Brain microvascular endothelial cell (primary cell): Measurements from ENCODE around the gene NAA80.

Source experiments
- DNase-seq: peaks from one replicate; pipeline ENCODE4 v3.0.0-alpha.2; 2020
- H3K27ac ChIP-seq: fragments of 250-450 bp; sonication (Bioruptor Pico); 2 replicates; pipeline ENCODE4 v1.5.1; 2020; ENCODE audit warnings: mild to moderate bottlenecking, moderate library complexity
- H3K27me3 ChIP-seq: fragments of 250-450 bp; sonication (Bioruptor Pico); replicated peaks from 2 replicates; pipeline ENCODE4 v1.5.1; 2020; ENCODE audit warnings: mild to moderate bottlenecking
- H3K36me3 ChIP-seq: fragments of 250-450 bp; sonication (Bioruptor Pico); replicated peaks from 2 replicates; pipeline ENCODE4 v1.5.1; 2020; ENCODE audit warnings: mild to moderate bottlenecking
- H3K4me3 ChIP-seq: 2 replicates; pipeline ENCODE4 v1.5.1; 2011; ENCODE audit warnings: low read depth, mild to moderate bottlenecking, control low read depth, low read length, moderate library complexity
- in situ Hi-C: cut with HindIII; loops from 2 replicates; pipeline ENCODE4 v1.10.0; 2017; ENCODE audit warnings: low sequenced_read_pairs, low pct_ligation_motif_present
- TF ChIP-seq, protein P1 (sequence below): IDR thresholded peaks from 2 replicates; pipeline ENCODE4 v1.5.1; 2011; ENCODE audit warnings: low read depth, mild to moderate bottlenecking, moderate library complexity, low read length, control low read depth, inconsistent platforms; ENCODE audit errors: missing control alignments

Gene NAA80

DNA sequence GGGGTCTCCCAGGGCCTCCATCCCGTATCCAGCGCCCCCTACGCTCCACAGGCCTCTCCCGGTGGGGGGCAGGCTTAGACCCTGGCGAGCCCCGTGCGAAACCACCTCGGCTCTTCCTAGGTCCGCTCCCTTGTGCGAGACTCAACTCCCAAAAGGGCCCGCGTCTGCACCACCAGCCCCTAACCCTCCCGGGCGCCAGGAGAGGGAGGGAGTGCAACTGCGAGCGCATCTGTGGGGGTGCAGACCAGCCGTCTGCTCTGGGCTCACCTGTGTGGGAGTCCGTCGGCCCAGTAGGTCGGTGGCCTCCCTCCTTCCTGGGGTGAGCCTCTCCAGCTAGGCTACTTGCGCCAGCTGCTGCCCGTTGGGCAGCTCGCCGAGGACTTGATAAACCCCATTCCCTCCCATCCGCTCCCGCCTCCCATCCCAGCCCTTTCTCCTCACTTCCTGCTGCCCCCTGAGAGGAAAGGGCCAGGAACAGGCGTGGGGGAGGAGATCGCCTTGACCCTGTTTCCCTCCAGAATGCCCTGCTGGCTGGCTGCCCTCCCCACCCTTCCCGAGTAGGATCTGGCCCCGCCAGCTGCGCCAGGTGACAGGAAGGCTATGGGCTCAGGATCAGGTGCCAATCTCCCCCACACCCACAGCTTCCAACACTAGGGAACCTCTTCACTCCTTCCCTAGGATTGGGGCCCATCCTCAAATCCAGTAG lies 23.3 kb upstream of the NAA80 start, which contains the start of gene HYAL2:
TSS of gene HYAL2 (minus strand) at position 360 of the 706 bp plus-strand sequence. CDS start 2,256 bp downstream, outside the sequence.
- TF ChIP-seq, protein P1, sequence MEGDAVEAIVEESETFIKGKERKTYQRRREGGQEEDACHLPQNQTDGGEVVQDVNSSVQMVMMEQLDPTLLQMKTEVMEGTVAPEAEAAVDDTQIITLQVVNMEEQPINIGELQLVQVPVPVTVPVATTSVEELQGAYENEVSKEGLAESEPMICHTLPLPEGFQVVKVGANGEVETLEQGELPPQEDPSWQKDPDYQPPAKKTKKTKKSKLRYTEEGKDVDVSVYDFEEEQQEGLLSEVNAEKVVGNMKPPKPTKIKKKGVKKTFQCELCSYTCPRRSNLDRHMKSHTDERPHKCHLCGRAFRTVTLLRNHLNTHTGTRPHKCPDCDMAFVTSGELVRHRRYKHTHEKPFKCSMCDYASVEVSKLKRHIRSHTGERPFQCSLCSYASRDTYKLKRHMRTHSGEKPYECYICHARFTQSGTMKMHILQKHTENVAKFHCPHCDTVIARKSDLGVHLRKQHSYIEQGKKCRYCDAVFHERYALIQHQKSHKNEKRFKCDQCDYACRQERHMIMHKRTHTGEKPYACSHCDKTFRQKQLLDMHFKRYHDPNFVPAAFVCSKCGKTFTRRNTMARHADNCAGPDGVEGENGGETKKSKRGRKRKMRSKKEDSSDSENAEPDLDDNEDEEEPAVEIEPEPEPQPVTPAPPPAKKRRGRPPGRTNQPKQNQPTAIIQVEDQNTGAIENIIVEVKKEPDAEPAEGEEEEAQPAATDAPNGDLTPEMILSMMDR = peak; percentile 1
- Histone ChIP-seq H3K27me3 (no peaks in the 10 kb centered on the region), H3K4me3 (peak within 1 kb of the TSS; percentile 78), H3K36me3 (peaks cover 12% of the 10 kb centered on the region), H3K27ac (peak within 1 kb of the TSS; percentile 100)
- no peak for DNase-seq
- in situ Hi-C loops = no loop called here

DNA sequence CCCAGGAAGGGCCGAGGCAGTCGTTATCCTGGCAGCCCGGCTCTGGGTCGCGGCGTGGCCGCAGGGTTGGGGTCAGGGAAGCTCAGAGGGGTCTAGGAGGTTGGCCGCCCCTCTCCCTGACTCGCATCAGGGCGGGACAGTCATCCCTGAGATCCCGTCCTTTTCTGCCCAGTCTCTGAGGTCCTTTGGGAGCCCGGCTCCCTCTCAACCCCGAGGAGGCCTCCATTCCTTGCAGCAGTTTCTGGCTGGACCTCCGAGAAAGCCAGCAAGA lies 22.8 kb upstream of the NAA80 start:
- Histone ChIP-seq H3K36me3 (peaks cover 12% of the 10 kb centered on the region), H3K4me3 (peak overlapping the region; percentile 78), H3K27ac (peak overlapping the region; percentile 100), H3K27me3 (no peaks in the 10 kb centered on the region)
- in situ Hi-C loops = no loop called here
- DNase-seq = no peak
- TF ChIP-seq, protein P1 = no peak

DNA sequence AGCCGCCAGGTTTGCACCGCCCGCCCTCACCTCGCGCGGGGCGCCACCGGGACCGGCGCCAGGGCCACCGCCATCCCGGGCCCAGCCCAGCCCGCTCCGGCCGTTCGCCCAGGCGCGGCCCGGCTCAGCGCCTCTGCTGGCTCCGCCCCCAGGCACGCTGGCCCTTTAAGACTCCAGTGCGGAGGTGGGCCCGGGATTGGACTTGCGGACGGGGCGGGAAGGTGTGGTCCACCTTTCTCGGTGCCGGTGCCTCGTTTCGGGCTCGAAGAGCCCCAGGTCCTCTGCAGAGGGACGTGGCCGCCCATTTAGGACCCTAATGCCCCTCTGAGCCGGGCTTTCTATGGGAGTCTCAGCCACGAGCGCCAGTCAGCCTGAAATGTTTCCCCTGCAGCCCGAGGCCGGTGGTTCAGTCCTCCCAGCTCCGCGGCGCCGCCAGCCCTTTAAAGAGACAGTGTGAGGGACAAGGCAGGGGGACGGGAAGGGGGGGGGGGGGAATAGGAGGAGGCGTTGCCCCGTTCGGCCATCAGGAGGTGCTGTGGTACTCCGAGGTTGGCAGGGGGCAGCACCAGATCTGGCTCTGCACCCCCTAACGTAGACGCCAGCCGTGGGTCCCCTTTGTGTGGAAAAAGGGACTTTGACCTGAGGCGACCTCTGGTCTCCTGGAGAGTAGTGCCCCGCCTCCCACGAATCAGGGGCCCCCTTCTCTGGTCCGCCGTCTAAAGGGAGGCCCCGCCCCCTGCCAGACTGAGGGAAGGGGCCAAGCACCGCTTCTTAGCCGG lies 22.3 kb upstream of the NAA80 start:
- in situ Hi-C loops = no loop called here
- H3K36me3 ChIP-seq = peaks cover 12% of the 10 kb centered on the region
- peak overlapping the region; percentile 100 for H3K27ac ChIP-seq
- DNase-seq = peak; percentile 81
- no peaks in the 10 kb centered on the region for H3K27me3 ChIP-seq
- TF ChIP-seq, protein P1 = peak; percentile 66
- H3K4me3 ChIP-seq = peak overlapping the region; percentile 78

DNA sequence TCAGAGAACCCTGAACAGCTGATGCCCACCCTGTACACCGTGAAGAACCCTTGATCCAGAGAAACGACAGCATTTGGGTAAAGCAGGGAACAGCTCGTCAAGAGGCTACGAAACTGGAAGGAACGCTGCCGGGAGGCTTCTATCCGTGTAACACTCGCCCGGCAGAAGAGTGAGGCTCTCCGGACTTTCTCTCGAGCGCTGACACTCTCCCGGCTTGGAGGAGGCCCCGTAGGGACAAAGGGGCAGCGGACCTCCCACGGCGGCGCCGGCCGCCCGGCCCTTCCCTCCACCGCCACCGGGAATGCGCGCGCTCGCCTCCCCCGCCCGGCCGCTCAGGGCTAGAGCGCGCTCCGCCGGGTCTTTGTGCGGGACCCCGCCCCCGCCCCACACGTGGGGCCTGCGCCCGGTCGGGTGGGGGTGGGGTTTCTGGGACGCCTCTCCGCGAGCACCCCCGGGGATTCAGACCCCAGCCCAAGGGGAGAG lies 21.7 kb upstream of the NAA80 start:
- H3K27me3 ChIP-seq = no peaks in the 10 kb centered on the region
- in situ Hi-C loops = no loop called here
- peak overlapping the region; percentile 78 for H3K4me3 ChIP-seq
- DNase-seq = no peak
- peaks cover 10% of the 10 kb centered on the region for H3K36me3 ChIP-seq
- peak overlapping the region; percentile 100 for H3K27ac ChIP-seq
- TF ChIP-seq, protein P1 = no peak

DNA sequence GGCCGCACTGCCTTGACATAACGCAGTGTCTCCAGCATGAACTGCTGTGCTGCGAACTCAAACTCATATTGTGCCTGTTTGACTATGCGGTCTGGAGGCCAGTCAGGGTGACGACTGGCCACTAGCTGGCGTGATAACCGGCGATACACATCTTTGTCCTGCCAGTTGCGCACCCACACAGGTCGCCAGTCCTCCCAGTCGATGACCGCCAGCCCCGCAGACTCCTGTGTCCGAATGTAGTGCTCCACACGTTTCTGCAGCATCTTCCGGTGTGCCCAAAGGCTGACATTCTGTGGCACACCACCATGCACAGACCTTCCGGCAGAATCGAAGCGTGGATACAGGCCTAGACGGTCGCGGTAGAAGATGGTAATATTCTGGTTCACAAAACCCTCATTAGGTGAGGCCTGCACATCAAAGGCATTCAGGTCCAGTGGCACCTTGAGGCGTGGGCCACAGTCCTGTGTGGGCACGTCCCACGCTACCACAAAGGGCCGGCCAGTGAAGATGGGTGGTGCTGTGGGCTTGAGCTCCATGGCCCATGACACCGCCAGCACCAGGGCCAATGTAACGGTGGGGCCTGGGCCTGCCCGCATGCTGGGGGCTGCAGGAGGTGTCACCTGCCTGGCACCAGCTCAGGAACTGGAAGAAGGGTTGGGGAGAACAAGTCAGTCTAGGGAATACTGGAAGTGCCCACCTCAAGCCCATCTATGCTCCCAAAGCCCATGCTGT lies 20.9 kb upstream of the NAA80 start:
- Histone ChIP-seq H3K27ac (no peak overlapping the region), H3K36me3 (peaks cover 9% of the 10 kb centered on the region), H3K27me3 (no peaks in the 10 kb centered on the region), H3K4me3 (peak overlapping the region; percentile 78)
- DNase-seq = no peak
- TF ChIP-seq, protein P1 = peak; percentile 12
- in situ Hi-C loops = no loop called here
